NCI-H2227 (cell line): ENCODE results near the gene TPCN2.

Source experiments
- DNase-seq: peaks from one replicate; lab custom pipeline; 2025; ENCODE audit not compliant: unreplicated experiment; lab: John Stamatoyannopoulos, UW

The TPCN2 gene

DNA sequence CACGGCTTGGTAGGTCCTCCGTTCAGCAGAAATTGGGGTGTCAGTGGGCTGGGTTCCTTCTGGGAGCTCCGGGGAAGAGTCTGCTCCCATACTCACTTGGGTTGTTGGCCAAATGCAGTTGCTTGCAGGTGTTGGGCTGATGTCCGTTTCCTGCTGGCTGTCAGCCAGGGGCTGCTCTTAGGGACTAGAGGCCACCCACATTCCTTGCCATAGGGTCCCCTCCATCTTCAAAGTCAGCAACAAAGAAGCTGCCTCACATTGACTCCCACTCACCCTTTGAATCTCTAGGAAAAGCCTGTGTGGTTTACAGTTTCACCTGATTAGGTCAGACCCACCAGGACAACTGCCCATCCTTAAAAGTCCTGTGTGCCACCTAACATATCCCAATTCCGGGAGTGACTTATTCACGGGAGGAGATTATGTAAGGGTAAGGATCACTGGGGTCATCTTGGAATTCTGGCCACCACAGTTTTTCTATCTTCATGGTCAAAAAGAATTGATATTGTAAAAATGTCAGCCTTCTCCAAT is 43.0 kb downstream of the TPCN2 start:
- no peak for DNase-seq

DNA sequence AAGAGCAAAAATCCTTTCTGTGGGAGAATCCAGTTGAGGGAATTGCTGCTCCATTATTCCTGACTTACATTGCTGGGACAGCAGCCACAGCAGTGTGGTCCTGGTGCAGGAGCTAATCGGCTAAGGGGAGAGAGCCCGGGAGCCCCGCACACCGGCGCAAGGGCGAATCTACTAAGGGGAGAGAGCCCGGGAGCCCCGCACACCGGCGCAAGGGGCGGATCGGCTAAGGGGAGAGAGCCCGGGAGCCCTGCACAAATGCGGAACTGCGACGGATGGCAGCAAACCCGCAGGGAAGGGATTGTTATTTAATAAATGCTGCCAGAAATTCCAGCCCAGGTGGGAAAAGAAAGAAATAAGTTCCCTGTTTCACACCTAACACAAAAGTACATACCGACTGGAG is 43.5 kb downstream of the TPCN2 start:
- no peak for DNase-seq

DNA sequence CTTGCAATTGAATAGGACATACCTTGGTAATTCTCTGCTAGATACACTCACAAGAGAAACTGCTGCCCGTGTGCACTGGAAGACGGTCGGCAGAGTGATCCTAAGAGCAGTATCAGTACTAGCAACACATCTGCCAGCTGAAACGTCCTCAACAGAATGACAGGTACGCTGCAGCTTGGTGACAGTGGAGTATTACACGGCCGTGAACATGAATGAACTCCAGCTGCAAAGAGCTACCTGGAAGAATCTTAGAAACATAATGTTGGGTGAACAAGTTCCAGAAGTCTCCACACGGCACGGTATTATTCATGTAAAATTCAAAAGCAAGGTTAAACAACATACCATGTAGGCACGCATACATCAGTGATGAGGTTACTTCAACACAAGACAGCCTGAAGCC is 44.4 kb downstream of the TPCN2 start:
- no peak for DNase-seq

DNA sequence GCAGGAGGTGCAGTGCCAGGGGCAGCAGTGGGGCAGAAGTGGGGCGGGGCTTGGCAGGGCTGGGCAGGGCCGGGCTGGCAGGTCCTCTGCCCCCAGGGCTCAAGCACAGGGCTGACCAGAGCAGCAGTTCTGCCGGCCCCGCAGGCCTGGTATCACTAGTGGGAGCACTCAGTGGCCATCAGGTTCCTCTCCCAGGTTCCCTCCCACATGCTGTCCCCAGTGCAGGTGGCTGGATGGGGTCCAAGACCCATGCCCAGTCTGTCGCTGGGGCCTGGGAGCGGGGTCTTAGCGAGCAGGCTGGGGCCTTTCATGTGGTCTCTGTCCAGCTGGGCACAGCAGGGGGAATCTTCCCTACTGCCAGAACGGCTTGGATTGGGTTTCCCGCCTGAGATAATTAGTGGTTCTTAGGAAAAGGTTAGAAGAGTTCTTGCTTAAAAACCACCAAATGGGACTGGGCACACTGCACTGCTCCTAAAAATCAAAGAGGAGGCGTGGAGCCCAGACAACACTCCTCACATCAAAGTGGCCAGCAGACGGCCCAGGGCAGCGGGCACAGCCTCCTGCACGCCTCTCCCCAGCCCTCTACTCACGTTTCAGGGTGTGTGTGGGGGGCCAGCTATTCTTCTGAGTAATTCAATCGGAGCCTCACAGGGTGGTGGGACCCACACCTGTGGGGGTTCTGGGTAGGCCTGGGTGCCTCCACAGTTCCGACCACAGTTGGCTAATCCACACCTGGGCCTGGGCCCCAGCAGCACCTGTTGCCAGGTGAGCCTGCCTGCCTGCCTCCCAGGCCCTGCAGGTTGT is 45.6 kb downstream of the TPCN2 start:
- DNase-seq = peak; percentile 44

DNA sequence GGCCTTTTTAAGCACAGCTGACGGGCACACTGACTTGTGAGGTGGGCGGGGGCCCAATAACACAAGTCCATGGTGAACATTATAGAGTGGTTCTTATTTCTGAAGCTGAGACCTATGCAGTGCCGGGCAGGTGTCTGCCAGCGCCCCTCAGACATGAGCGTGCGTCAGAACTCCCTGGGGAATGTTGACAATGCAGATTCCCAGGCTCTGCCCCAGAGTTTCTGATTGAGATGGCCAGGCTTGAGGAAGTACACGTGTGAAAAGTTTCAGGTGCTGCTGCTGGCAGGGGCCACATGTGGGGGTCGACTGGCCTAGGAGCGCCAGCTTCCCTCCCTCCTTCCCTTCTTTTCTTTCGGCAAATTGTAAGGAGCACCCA is 46.2 kb downstream of the TPCN2 start:
- no peak for DNase-seq

DNA sequence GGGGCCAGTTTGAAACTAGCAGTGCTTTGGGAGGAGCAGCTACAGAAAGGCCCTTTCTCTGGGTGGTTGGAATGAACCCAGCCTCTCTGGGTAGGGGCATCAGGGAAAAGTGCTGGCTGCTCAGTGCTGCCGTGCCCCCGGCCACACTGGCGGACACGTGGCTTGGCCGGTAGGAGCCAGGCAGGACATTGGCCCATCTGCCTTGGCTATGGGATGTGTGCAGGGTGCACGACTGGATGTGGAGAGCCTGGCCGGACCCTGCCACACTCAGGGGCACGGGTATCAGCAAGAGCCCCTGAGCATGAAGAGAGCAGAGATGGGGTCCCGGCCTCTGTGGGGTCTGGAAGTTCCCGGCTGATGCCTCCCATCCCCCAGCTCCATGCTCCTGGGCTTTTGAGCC is 46.6 kb downstream of the TPCN2 start:
- DNase-seq = no peak

DNA sequence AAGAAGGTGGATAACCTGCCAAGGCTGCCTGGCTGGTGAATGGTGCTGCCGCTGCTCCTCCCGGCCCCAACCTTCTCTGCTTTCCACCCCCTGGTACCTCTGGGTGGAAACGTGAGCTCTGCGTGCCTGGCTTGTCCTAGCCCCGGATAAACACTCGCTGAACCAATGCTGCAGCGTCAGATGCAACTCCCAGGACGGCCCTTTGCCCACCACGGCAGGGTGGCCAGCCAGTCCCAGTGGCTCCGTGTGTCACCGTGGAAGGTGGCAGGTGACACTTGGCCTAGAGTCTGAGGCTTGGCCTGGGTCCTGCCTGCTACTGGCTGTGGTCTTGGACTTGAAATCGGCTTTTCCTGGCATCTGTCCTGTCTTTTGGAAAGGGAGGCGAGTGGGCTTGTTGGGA is 47.7 kb downstream of the TPCN2 start:
- no peak for DNase-seq

DNA sequence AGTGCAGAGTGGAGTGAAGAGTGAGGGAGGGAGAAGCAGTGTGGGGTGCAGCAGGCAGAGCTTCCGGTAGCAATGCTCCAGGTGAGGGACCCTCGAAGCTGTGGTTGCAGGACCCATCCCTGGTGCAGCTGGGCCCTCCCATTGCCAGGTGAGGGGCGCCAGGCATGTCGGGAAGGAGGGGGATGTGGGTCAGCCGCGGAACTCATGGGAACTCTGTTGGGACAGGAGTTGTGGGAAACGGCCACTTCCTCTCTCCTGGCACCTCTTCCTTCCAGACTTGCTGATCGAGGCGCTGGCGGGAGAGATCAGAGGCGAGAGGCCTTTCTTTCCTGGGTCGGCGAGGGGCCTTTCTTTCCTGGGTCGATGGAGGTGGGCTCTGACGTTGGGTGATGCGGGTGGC is 48.5 kb downstream of the TPCN2 start:
- DNase-seq = no peak

DNA sequence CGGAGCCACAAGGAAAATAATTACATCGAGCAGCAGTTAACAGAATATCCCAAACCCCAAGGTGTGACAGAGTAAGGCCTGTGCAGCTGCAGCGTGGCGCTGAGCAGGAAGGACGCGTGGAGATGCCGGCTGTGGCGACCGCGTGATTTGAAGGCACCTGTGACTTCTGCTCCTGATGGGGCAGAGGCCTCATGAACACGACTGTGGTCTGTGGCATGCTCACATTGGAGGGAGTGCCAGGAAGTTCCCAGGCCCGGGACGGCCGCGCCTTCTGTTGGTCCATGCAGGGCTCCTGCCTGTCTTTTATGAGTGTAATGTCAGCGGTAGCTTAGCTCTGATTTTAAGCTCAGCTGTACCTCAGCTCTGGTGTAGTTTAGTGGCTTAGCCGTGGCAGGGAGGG is 50.4 kb downstream of the TPCN2 start:
- DNase-seq = no peak

DNA sequence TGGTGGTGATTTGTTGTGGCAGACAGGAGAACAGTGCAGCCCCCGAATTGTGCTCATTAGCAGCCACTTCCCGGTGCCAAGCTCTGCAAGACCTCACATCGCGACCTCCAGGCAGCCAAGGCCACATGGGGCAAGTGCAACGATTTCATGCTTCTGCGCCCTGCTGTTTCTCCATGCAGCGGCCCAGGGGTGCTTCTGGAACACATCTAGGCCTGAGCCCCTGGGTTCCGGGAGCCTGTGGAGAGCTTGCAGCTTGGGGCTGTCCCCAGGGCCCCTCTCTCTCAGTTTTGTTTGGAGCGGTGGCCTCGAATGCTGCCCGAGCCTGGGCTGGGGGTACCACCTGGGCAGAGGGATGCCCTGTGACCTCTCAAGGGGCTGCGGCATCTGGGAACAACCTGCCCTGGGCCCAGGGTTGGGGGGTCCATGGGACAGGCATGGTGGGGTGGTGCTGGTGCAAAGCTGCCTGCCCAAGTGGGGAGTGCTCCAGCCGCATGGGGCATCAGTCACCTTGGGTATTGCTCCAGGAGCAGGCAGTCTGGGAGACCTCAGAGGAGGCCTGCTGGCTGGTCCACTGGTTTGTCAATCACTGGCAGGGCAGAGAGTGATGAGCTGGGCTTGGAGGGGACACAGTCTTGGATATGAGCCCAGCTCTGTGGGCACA is 51.9 kb downstream of the TPCN2 start:
- no peak for DNase-seq

DNA sequence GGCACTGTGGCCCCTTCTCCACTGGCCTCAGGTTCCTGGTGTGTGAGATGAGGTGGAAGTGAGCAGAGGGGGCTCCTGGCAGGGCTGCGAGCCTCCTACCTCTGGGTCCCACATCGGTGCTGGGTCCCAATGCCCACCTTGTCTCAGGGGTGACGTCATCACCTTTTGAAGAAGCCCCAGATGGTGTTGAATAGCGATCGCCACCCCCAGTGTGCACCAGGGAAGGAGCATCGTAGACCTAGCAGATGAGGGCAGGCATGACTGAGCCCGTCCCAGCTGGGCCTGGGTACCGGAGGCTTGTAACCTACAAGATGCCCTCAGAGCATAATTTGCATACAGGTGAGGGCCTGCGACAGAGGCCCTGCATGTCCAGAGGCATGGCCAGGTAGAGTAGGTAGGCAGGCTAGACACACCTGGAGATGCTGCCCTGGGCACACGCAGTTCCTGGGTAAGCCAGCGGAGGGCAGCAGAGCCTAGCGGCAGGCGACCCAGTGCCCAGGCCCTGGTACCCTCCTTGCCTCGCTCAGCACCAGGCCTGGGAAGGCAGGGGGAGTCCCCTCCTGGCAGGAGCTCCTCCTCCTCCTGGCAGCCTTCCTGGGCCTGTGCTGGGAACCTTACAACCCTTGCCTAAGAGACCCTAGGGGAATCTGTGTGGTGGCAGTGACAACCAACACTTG is 52.5 kb downstream of the TPCN2 start:
- peak; percentile 73 for DNase-seq

DNA sequence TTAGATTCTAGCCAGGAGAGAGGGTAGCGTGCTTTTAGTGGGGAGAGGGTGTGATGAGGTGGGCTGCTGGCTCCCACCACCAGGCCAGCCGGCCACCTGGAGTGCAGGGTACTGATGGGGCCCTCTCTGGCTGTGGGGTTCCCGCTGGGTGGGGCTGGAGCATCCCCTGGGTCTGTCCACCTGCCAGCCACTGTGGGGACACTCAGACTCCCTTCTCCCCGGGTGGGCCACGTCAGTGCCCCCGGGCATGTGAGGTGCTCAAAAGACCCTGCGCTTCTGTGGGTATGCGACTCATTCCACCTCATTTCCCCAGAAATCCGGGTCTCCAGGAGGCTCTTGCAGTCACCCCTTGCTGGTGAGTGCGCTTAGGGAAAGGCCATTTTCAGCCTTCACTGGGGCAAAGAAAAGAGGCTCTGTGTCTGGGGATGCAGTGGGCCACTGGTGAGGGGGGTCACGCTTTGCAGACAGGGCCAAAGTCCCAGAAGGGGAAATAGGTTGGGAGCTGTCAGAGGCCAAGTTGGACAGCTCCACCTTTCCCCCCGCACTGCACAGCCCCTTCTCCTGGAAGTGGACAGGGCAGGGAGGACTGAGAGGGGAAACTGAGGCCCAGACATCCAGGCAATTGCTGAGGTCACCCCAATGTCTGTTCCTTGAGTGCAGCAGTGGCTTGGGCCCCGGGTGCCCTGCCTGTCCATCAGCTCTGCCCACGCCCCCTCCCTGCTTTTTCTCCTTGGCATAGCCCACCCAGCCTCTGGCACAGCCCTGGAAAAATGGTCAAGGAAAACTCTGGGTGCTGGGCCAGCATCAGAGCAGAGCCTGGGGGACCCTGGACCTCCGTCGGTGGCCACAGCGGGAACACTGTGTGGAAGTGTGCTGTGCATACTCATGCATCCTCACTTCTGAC is 53.3 kb downstream of the TPCN2 start:
- DNase-seq = no peak

DNA sequence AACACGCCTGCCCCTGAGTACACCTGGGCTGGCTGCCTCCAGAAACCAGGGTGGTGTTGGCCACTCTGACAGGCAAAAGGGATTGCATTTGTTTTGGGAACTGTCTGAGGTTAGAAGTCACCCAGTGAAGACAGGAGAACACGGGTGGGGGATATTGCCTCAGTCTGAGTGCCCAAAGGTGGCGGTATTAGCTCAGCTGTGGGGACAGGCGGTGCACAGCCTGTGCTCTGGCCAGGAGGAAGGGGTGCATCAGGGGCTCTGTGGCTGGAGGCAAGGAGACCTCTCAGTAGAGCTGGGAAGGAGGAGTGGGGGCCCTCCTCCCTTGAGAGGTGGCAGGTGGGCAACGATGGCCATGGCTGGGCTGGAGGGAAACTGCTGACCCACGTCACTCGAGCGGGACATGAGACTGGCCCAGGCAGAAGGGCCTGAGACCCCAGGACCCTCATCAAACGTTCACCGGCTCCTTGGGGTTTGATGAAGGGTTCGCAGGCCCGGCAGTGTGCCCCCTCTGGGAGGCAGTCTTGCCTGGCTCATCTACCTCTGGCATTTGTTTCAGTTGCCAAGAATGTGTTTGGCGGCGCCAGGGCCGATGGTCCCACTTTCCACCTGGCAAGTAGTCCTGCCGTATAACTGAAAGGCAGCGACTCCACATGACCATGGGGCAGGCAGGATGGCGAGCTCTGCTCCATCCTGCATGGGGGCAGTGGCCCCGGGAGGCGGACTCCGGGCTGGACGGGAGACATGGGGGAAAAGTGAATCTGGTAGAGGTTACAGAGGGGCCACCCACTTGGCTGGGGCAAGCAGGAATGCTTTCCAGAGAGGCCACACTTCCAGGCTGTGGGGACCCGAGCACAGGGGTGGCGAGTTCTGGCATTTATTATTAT is 54.2 kb downstream of the TPCN2 start:
- no peak for DNase-seq

DNA sequence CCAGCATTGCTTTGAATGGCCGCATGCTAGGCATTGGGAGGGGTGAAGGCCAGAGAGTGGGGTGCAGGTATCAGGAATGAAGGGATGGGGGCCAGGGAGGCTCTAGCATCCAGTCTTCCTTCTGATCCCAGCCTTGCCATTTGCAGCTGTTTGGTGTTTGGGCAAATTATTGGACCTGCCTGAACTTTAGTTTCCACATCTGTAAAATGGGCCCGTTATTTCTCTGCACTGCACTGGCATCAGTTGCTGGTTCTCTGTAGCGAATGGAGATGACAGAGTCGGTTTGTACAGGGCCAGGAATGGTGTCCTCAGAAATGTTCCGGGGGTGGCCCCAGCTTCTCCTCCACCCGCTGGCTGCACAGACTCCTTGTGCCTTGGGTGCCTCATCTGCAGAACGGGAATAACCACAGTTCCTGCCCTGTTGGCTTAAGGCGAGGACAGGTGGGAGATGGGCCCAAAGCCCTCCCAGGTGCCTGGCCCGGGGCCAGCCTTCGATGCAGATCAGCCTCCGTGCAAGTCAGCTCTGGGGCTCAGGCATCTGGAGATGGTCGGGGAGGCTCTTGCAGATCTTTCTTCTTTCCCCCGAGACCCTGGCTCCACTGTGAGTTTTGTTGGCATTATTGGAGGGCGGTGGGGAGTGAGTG is 55.6 kb downstream of the TPCN2 start:
- DNase-seq = no peak

DNA sequence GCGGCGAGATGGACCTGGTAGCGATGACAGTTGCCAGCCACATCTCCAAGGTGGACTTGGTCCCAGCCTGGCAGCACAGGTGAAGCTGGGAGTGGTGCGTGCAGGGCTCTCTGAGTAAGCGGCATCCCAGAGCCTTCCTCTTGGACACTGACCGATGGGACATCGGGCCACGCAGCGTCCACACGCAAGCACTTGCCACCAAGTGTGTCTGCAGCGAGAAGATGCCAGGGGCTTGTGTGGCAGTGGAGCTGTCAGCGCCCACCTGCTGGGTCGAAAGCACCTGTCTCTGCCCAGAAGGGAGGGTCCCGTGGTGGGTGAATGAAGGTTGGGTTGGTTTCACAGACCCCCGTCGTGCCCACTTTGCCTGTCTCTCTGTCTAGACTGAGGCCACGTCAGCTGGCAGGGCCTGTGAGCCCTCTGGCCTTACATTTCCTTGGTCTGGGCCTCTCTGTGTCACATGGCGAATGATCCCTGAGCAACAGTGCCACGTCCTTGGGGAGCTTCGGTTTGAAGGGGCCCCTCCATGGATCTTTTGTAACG is 56.2 kb downstream of the TPCN2 start:
- no peak for DNase-seq

DNA sequence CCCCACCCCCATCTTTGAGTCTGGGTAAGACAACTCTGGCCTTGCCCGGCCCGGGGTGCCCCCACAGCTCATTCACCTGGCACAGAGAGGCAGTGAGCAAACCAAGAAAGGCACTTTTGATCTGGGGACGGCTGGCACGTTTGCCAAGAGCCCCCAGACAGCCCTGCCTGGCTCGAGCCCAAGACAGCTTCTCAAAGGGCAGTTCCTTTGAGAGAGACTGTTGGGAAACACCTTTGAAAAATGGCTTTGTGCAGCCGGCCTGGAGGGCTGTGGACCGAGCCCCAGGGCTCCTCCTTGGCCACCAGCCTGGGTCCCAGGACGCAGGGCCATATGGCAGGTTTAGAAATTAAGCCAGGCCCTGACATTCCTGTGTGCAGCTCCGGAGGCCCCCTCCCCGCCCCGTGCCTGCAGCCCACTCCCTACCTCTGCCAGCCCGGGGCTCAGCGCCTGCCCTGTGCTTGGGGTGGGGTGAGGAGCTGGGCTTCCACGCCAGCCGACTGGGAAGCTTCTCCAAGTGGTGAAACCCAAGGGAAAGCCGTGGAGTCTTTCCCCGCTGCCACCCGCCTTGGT is 56.8 kb downstream of the TPCN2 start:
- DNase-seq = no peak

DNA sequence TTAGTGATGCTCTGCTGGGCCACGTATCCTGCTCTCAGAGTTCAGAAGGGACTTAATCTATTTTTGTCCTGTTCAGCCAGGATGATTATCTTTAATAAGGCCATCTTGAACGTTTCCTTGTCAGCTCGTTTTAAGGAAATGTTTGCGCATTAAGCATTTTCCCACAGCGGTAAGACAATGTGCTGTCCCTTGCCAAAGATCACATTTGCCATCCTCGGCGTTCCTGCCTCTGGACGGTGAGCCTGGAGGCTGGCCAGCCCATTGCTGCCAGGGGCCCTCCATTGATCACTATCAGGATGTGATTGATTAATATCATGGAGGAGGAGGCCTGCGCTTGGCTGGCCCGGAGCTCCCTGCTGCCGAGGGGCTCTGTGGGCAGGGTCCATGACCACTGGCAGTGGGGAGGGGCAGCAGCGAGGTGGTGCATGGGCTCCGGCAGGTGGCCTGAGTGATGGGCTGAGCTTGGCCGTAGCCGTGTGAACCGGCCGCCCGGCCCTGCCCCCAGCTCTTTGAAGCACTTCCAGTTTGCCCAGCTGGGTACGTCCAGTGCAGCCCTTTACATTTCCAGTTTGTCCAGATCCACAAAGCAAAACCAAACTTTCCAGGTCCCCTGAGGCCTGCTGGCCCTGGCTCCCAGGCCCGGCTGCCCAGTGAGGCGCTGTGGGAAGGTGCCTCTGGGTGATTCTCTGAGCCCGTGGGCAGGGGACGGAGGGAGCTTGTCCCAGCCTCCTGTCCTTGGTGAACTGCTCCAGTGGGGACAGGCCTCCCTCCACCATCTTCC is 57.5 kb downstream of the TPCN2 start:
- no peak for DNase-seq

DNA sequence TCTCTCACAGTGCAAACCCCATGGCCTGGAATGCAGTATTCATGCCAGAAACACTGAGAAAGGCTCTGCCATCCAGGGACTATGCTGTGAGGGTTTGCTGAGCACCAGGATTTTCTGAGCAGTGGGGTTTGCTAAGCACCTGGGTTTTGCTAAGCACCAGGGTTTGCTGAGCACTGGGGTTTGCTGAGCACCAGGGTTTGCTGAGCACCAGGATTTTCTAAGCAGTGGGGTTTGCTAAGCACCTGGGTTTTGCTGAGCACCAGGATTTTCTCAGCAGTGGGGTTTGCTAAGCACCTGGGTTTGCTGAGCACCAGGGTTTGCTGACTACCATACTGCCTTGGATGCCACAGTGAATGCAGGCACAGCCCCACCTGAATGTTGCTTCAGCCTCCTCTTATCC is 58.7 kb downstream of the TPCN2 start:
- no peak for DNase-seq
